ENCODE measurements around the gene NUDT14.

- no peak for TF ChIP-seq EZH2 (IDR thresholded peaks at IDR 0.05; ENCODE audit: borderline replicate concordance, low read depth, low read length, severe bottlenecking)
- no peak for TF ChIP-seq CTCF (IDR thresholded peaks at IDR 0.05; ENCODE audit: borderline replicate concordance, extremely low read depth, low read length, poor library complexity, severe bottlenecking)
Measured at GRCh38 chr14:105195051-105195450, 13.9 kb upstream of the NUDT14 start.
